ENCODE results near the gene OTOG.

GRCh38 chr11:17580271-17580670 is 33.2 kb downstream of the OTOG start:
- TF ChIP-seq EP300 (IDR thresholded peaks at IDR 0.05) (no peak), CTCF (IDR thresholded peaks at IDR 0.05) (no peak), POLR2A (IDR thresholded peaks at IDR 0.05) (no peak)

Data from ovary (tissue), 3 donors.